HL-60/S4 (cell line): ENCODE results near the gene SLC36A2.
"Not testable (repeated sequence)": the region's sequence is repeated elsewhere in the genome, so short reads cannot be mapped to it uniquely, and the experiment has no call there.

ENCODE experiments used
- in situ Hi-C: fragments of 300-500 bp; cut with MboI; formaldehyde crosslinking; loops from 2 replicates; pipeline ENCODE4 v1.14.3; 2022; ENCODE audit warnings: low sequenced_read_pairs

The SLC36A2 gene

DNA sequence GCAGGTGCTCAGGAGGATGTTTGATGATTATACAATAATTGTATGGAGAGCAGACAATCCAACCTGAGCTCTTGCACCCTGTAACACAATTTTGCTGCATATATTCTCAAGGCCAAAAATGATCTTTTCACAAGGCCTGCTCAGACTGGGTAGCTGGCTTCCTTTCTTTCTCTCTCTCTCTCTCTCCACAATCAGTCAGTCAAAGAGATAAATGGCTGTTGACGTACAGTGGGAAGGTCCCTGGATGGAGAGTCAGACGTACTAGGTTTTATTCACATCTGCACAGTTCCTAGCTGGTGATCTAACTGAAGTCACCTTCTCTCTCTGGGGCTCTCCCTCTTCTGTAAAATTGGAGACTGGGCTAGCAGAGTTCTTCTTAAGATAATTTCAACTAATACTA is 19.8 kb downstream of the SLC36A2 start:
- in situ Hi-C loops: no loop called here

DNA sequence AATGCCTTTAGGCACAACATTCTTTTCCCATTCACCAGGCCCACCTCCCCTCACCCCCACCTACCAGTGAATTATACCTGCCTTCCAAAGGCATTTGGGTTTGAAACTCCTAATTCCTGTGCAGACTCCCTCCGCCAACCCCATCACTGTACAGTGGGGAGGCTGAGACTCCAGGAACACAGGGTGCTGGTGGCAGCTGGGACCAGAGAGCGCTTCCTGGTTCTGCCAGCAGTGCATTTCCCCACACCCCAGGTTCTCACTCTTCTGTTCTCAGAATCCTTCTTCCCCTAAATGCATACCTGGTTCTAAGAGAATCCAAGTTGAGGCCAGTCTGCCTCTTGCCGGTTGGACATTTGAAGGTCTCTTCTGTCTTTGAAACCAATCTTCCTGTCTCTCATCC is 21.1 kb downstream of the SLC36A2 start:
- in situ Hi-C loops: no loop called here

DNA sequence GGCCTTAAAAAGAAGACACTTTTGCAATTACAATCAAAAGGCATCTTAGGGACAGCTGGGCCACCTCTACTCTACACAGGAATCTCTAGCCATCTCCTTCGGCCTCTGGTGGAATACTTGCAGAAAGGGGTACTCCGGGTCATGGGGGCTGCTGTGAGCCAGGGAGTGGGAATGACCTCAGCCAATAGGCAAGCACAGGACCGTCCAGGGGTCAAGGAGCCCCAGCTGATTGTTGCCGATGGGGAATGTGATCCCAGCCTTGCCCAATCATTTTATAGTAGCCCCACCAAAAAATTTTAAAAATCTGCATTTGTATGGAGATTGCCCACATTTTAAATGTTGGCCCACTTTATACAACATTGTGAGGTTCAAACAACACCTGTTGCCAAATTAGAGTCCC is 26.9 kb downstream of the SLC36A2 start:
- in situ Hi-C loops: no loop called here

DNA sequence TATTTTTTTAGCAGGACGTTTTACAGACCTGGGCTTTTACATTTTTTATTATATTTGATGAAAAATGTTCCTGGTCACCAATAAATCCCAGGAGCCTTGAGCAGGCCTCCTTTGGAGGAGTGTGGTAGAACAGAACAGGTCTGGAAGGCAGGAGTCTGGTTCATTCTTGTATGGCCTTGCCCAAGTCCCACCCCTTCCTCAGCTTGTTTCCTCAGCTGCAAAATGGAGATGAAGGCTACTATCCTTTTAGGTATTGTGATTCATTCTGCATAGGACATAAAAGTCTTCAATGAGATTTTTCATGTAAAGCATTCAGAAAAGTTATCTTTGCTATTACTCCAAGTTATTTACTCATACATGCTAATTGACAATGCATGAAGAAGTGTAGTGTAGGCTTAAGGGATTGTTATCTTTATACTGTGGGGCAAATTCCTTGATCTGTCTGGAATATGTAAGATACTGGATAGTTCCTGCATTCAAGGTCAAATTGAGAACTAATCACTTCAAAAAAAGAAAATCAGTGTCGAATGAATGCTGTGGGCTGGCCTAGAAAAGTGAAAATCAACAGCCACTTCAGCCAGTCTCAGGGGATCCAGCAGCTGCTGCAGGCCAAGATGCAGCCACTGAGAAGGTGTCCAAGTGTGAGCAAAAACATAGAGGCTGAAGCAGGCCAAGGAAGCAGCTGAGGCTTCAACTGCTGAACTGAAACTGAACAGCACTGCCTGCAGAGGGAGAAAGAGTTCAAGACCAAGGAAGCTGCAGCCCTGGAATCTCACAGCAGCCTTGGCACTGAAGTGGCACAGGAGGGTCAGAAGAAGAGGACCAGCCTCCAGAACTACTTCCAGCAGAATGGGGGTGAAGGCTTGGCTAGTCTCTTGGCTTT is 28.3 kb downstream of the SLC36A2 start:
- in situ Hi-C loops: no loop called here

DNA sequence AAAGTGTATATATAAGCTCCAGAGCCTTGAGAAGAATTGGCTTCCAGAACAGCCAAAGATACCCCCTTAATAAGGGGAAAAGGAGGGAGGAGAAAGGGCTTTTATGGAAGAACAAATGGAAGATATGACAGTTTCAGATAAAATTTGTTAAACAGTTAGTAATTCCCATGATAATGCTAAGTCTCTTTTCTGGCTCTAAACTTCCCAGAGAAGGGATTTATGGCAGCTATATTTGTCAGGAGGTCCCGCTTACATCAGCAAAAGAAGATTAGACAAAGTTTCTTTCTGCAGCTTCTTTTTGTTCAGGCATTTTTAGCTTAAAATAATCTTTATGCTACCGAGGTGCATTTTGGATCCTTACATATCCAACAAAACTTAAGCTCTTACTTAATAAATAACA is 29.5 kb downstream of the SLC36A2 start:
- in situ Hi-C loops: no loop called here

DNA sequence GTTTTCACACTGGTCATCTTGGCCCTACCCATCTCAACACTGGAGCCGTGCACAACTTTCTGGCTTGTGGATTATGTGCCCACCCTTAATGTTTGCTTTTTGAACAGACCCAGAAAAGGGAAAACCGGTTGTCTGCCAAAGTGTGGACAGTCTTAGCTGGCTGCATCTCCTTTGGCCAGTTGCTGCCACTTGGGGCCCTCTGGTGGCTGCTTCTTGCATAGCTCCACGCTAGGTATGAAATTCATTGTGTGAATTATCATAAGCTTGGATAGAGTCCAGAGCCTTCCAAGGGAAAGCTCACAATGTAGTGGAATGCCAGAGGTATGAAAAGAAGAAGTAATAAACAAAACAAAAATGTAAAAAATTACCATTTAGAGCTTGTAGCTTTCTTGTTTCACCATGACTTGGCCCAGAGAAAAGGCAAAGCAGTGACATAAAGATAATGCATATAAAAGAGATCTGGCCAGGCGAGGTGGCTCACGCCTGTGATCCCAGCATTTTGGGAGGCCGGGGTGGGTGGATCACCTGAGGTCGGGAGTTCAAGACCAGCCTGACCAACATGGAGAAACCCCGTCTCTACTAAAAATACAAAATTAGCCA is 31.3 kb downstream of the SLC36A2 start:
- in situ Hi-C loops: no loop called here

DNA sequence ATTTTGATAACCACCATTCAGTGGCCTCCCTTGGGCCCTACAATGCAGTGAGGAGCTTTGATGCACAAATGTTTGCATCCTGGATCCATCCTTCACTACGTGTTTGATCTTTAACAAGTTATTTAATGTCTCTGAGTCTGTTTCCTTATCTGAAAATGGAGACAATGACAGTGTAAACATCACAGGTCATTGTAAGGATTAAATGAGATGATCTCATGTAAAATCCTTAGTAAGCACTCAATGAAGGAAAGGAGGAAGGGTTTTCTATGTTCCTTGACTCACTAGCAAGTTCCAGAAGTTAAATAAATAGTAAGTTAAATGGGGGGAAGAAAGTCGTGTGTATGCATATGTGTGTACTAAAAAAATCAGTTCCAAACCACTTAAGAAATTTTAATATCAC is 34.0 kb downstream of the SLC36A2 start:
- in situ Hi-C loops: no loop called here

DNA sequence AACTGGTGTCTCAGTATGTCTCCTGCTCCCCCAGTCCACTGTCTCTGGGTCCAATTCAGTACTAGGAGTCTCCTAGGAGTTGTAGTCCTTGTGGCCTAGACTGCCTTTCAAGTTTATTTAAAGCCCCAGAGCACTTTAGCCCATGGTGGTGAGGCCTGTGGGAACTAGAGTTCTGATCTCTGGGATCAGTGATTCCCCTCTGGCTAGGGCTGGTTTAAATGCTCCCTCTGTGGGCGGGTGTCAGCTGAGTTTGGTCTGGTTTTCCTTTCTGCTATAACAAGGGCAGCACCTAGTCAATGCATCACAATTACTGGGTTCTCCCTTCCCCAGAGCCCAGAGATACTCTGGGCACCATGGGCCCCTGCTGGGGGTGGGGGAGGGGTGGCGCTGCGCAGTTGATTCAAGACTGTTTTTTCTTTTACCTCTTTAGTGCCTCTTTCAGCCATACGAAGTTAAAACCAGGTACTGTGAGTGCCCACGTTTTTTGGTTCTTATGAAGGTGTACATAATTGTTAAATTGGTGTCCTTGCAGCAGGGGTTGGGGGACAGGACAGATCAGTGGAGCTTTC is 34.5 kb downstream of the SLC36A2 start:
- in situ Hi-C loops: no loop called here

DNA sequence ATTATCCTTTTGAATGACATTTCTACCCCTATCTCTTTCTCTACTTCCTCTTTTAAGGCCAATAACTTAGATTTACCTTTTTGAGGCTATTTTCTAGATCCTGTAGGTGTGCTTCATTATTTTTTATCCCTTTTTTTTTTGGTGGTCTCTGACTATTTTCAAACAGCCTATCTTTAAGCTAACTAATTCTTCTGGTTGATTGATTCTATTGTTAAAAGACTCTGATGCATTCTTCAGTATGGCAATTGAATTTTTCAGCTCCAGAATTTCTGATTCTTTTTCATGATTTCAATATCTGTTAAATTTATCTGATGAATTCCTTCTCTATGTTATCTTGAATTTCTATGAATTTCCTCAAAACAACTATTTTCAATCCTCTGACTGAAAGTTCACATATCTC is 36.4 kb downstream of the SLC36A2 start:
- in situ Hi-C loops: no loop called here

DNA sequence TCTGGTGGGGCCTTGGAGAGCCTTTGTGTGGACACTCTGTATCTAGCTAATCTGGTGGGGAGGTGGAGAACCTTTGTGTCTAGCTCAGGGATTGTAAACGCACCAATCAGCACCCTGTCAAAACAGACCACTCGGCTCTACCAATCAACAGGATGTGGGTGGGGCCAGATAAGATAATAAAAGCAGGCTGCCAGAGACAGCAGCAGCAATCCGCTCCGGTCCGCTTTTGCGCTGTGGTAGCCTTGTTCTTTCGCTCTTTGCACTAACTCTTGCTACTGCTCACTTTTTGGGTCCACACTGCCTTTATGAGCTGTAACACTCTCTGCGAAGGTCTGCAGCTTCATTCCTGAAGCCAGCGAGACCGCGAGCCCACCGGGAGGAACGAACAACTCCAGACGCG is 37.5 kb downstream of the SLC36A2 start:
- in situ Hi-C loops: not testable (repeated sequence)

DNA sequence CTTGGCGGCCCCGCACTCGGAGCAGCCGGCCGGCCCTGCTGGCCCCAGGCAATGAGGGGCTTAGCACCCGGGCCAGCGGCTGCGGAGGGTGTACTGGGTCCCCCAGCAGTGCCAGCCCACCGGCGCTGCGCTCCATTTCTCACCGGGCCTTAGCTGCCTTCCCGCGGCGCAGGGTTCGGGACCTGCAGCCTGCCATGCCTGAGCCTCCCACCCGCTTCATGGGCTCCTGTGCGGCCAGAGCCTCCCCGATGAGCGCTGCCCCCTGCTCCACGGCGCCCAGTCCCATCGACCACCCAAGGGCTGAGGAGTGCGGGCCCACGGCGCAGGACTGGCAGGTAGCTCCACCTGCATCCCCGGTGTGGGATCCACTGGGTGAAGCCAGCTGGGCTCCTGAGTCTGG is 38.1 kb downstream of the SLC36A2 start:
- in situ Hi-C loops: not testable (repeated sequence)

DNA sequence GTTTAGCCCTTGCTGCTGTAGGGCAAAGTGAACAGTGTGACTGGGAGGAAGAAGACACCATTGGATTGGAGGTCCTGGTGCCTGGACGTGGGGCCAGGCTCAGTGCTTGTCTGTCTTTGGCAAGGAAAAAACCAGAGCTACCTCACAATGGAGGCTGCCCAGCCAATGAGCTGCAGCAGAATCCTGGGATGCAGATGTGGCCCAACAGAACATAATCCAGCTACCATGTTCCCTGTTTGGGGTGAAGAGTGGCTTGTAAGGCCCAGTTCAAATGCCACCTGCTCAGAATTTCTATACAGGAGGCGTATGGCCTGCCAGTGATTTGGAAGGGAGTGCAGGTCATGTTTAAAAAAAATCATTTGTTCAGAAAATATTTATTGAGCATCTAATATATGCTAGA is 43.7 kb downstream of the SLC36A2 start, which contains the start of gene SLC36A3:
Gene SLC36A3 (minus strand): TSS at position 101 of the 400 bp plus-strand sequence. CDS start 412 bp downstream, outside the sequence.
- in situ Hi-C loops: no loop called here

DNA sequence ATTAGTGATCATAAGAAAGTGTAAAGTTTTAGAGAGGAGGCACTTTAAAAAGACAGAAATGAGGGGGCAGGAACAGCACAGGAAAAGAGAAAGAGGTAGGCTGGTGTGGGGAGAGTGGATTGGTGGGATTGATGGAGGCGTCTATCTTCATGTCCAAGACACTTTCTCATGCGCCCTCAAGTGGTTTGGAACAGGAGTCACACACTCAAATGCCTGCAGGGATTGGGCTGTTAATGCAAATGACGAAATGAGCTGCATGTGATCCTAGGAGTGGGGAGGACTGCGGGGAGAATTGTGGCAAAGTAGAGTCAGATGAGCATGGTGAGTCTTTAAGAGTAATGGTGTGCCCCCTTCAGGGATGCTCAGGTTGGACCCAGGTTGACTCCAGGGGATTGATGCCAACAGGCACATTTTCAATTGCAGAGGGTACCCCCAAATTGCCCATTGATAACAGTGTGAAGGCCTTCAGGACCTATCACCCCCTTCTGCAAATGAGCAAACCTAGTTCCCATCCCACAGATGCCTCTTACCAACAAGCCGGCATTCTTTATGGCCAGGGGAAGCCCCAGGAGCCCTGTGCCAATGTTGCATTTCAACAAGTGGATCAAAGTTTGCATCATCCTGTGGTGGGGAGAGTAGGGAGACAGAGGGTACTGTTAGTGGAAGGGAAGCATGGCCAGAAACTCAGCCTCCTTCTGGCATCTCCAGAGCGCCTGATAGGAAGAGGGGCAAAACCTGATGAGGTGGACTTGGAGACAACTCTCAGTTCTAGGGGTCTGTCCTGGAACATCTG is 49.1 kb downstream of the SLC36A2 start:
- in situ Hi-C loops: no loop called here

DNA sequence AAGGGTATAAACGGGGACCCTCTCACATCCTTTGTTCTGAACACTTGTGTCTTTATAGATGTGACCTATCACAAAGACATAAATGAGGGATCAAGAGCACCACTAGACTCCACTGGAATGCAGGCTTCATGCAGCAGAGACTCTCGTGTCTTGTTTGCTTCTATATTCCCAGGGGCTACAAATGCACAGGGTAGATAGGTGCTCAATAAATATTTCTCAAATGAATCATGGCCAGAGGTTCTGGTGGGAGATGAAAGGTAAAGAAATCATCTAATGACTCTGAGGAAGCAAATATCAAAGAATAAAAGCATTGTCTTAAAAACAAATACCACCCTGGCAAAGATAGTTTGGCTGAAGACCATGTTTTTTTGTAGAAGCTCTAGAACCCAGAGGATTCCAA is 50.4 kb downstream of the SLC36A2 start:
- in situ Hi-C loops: no loop called here

DNA sequence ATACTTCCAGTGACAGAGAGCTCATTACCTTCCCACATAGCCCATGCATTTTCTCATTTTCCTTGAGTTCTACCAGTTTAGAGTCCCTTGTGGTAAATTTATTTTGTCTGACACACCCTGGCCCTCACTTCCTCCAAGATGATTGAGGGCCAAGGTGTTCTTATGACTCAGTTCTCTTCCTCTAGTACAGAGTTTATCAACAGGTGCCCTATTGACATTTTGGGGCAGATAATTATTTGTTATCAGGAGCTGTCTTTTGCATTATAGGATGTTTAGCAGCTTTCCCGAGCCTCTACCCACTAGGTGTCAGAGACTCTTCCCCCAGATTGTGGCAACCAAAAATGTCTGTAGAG is 50.9 kb downstream of the SLC36A2 start:
- in situ Hi-C loops: no loop called here

DNA sequence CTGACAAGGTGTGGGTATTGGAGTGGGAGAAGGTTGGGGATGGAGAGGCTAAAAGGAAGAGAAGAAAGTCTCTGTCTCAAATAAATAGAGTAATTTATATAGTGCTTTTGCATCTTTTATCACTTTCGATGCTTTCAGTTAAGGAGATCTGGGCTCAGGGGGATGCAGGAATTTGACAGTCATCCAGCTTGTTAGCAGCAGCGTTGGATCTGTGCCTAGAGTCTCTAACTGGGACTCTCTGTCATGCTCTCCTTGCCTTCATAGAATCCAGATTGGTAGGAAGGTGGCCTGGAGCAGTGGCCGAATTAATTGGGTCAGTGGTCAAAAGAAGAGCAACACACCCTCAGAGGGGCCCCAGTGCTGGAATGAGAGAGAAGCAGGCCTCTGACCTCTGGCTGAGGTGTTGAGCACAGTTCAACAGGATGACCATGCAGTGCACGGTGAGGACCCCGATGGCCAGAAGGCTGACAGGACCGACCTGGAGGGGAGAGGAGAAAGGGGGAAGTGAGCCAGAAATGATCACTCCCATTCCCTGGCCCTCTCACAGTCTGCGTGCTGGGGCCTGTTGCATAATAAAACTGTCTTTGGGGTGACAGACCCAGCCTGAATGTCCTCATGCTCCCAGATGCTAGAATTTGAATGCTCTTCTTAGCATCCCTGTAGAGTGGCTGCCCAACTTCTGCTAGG is 51.4 kb downstream of the SLC36A2 start:
- in situ Hi-C loops: no loop called here

DNA sequence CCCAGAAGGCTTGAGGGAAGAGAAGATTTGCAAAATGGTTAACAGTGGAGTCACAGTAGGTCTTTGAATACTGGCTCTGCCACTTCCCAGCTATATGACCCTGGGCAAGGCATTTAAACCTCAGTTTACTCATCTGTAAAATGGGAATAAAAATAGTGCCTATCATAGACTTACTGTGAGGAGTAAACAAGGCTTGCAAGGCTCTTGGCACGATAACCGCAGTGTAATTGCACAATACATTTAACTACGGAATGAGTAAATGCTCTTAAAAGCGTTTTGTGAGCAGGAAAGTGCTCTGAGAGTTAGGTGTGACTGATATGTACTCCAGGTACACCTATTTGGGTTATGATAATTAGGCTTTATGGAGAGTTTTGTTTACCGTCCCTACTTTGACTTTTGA is 52.2 kb downstream of the SLC36A2 start:
- in situ Hi-C loops: no loop called here

DNA sequence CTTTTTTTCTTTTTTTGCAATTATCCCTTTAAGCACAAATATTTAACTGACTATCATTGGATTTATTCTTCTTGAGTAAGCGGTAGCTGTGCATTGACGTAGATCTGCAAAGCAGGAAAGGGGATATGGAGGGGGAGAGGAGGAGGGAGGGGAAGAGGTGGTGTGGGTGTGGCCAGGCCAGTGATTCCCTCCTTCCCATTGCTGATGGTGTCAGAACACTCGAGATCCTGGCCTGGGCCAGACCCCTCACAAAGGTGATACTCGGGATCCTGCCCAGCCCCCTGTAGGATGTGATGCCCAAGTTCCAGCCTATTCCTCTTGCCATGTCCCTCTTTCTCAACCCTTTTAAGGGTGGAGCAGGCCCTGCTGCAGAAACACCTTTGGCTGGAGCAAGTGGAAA is 53.7 kb downstream of the SLC36A2 start:
- in situ Hi-C loops: no loop called here

DNA sequence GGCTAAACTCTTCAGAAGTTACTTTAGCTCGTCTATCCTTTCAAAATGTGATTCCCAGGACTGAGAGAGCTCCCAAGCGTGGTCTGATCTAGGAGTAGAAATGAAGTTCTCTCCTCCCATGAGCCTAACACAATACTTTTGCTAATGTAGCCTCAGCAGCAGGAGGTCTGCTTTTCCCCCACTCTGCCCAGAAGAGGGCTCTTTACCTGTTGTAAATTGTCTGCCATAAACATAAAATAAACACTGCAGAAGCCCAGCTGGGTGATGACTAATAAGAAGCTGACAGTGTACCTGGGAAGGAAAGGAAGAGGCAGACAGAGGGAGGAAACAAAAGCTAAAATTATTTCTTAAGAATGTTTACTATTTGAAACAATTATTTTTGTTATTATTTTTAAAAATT is 59.2 kb downstream of the SLC36A2 start:
- in situ Hi-C loops: no loop called here

DNA sequence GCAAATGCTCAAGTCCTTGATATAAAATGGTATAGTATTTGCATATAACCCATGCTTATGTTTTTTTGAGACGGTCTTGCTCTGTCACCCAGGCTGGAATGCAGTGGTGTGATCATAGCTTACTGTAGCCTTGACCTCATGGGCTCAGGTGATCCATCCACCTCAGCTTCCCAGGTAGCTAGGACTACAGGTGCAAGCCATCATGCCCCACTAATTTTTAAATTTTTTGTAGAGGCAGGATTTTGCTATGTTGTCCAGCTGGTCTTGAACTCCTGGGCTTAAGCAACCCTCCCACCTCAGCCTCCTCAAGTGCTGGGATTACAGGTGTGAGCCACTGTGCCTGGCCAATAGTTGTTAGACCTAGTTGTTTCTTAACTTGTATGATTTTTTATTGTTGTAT is 61.1 kb downstream of the SLC36A2 start:
- in situ Hi-C loops: no loop called here

DNA sequence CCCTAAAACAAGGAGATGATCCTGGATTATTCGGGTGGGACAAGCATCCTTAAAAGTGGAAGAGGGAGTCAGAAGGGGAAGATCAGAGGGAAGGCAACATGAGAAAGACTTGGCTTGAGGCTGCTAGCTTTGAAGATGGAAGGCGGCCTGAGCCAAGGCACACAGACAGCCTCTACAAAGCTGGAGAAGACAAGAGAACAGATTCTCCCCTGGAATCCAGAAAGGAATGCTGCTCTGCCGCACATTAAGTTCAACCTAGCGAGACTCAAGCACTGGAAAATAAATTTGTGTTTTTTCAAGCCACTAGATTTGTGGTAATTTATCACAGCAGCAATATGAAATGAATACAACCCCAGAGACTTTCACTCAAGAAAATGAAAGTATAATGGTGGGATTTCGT is 61.7 kb downstream of the SLC36A2 start:
- in situ Hi-C loops: no loop called here
